HEK293 (cell line): ENCODE results near the gene GRK2.

Experiments
- CTCF ChIA-PET: fragments of 350-600 bp; formaldehyde crosslinking; extraction: SDS; loops from one replicate; lab custom pipeline; 2021; ENCODE audit warnings: antibody characterized with exemption; lab: Yijun Ruan, JAX
- POLR2A ChIA-PET: fragments of 300-600 bp; formaldehyde crosslinking; extraction: SDS; loops from one replicate; lab custom pipeline; 2020; ENCODE audit warnings: antibody characterized with exemption, inconsistent platforms; lab: Yijun Ruan, JAX
- H3K27ac ChIP-seq: fragments of 200-500 bp; sonication (Bioruptor generic); 2 replicates; pipeline ENCODE4 v1.5.1; 2014; ENCODE audit warnings: low read depth, low read length, control low read depth, inconsistent platforms; ENCODE audit errors: extremely low read depth
- H3K36me3 ChIP-seq, 2 experiments: fragments of 200-500 bp in 1 of 2; sonication (Bioruptor generic) in 1 of 2; 1 replicate in 1 of 2; 2 replicates in 1 of 2; pipeline ENCODE4 v1.5.1; 2014 to 2017; ENCODE audit warnings: inconsistent platforms in 2 of 2, low read length in 2 of 2; ENCODE audit not compliant: control insufficient read depth in 2 of 2, insufficient read depth in 1 of 2
- H3K4me1 ChIP-seq: fragments of 200-500 bp; sonication (Bioruptor generic); 2 replicates; pipeline ENCODE4 v1.5.1; 2014; ENCODE audit warnings: mild to moderate bottlenecking, low read length, inconsistent platforms; ENCODE audit not compliant: control insufficient read depth, insufficient read depth
- H3K4me3 ChIP-seq: 2 replicates; pipeline ENCODE4 v1.5.1; 2011; ENCODE audit warnings: low read depth, mild to moderate bottlenecking, control low read depth, low read length, moderate library complexity
- H3K9me3 ChIP-seq: fragments of 200-500 bp; sonication (Bioruptor generic); 2 replicates; pipeline ENCODE4 v1.5.1; 2014; ENCODE audit warnings: low read depth, low read length, inconsistent platforms; ENCODE audit not compliant: control insufficient read depth, insufficient read depth
- BCL11B ChIP-seq: fragments of 450-650 bp; formaldehyde crosslinking; IDR thresholded peaks from 2 replicates; pipeline ENCODE4 v1.5.1; 2016; ENCODE audit warnings: low read depth, missing biosample characterization, missing genetic modification characterization
- GFI1B ChIP-seq: fragments of 450-650 bp; formaldehyde crosslinking; IDR thresholded peaks from 2 replicates; pipeline ENCODE4 v1.5.1; 2016; ENCODE audit warnings: missing biosample characterization, missing genetic modification characterization
- SALL2 ChIP-seq: fragments of 450-650 bp; formaldehyde crosslinking; IDR thresholded peaks from 2 replicates; pipeline ENCODE4 v1.5.0; 2017; ENCODE audit warnings: missing biosample characterization, mild to moderate bottlenecking, missing genetic modification characterization, borderline replicate concordance
- SCRT2 ChIP-seq: fragments of 450-650 bp; formaldehyde crosslinking; IDR thresholded peaks from 2 replicates; pipeline ENCODE4 v1.5.1; 2016; ENCODE audit warnings: missing biosample characterization, missing genetic modification characterization
- TCF7L2 ChIP-seq: IDR thresholded peaks from 2 replicates; pipeline ENCODE4 v1.6.1; 2011; ENCODE audit warnings: low read depth, mild to moderate bottlenecking, inconsistent platforms, low read length, moderate library complexity, borderline replicate concordance
- ZBTB17 ChIP-seq: fragments of 450-650 bp; formaldehyde crosslinking; IDR thresholded peaks from 2 replicates; pipeline ENCODE4 v1.5.1; 2016; ENCODE audit warnings: missing biosample characterization, missing genetic modification characterization
- ZFHX2 ChIP-seq: fragments of 450-650 bp; formaldehyde crosslinking; conservative IDR thresholded peaks from 2 replicates; pipeline ENCODE4 v1.5.1; 2016; ENCODE audit warnings: missing biosample characterization, missing genetic modification characterization
- ZNF16 ChIP-seq: fragments of 450-650 bp; formaldehyde crosslinking; IDR thresholded peaks from 2 replicates; pipeline ENCODE4 v1.5.1; 2016; ENCODE audit warnings: low read depth, missing biosample characterization, missing genetic modification characterization
- ZNF292 ChIP-seq: fragments of 450-650 bp; formaldehyde crosslinking; IDR thresholded peaks from 2 replicates; pipeline ENCODE4 v1.5.1; 2016; ENCODE audit warnings: low read depth, missing biosample characterization, missing genetic modification characterization, borderline replicate concordance
- ZNF548 ChIP-seq: fragments of 450-650 bp; formaldehyde crosslinking; IDR thresholded peaks from 2 replicates; pipeline ENCODE4 v1.5.1; 2016; ENCODE audit warnings: missing biosample characterization, missing genetic modification characterization
- ZNF561 ChIP-seq: fragments of 450-650 bp; IDR thresholded peaks from 2 replicates; pipeline ENCODE4 v1.5.1; 2018; ENCODE audit warnings: missing biosample characterization, missing genetic modification characterization, borderline replicate concordance
- ZSCAN30 ChIP-seq: fragments of 450-650 bp; IDR thresholded peaks from 2 replicates; pipeline ENCODE4 v1.5.1; 2018; ENCODE audit warnings: missing biosample characterization, mild to moderate bottlenecking, missing genetic modification characterization, moderate library complexity
- TF ChIP-seq, protein P1 (sequence below): fragments of 450-650 bp; formaldehyde crosslinking; IDR thresholded peaks from 2 replicates; pipeline ENCODE4 v1.5.1; 2016; ENCODE audit warnings: missing biosample characterization, missing genetic modification characterization
- TF ChIP-seq, protein P2 (sequence below): fragments of 450-650 bp; IDR thresholded peaks from 2 replicates; pipeline ENCODE4 v1.5.1; 2018; ENCODE audit warnings: missing biosample characterization, missing genetic modification characterization
- TF ChIP-seq, protein P3 (sequence below): fragments of 450-650 bp; formaldehyde crosslinking; IDR thresholded peaks from 2 replicates; pipeline ENCODE4 v1.5.1; 2016; ENCODE audit warnings: missing biosample characterization, missing genetic modification characterization

Gene GRK2

DNA sequence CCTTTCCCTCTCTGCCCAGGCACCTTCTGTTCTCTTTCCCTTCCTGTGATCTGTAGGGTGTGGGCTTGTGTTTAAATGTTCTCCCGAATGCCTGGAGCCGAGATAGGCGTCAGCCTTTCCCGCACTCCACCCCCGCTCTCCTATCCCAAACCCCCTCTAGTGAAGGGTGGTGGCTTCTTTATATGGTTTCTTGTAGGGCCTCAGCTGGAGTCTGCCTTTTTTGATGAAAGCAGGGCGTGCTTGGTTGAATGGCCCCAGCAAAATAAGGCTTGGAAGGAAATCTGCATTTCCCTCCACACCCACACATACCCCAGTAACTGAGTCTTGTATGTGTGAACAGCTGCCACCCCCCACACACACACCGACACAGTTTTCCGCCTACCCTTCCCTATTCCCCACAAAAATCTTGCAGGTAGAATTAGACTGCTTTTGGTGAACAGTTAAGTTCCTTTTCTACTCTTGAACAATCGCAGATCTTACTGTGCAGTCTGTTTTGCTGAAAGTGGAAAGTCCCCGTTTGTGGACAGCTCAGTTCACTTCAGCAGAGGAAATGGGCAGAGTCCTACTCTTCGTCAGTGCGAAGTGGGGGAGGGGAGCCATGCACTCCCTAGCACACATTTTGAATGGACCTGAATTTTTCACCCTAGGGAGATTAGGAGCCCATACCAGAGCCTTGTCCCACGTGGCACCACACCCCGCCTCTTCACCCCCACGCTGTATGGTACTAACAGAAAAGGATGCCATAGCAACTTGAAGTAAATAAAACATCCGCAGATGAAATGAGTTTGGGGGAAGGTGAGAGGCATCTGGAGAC is 25.5 kb upstream of the GRK2 start (continued):
- TF ChIP-seq, protein P1, sequence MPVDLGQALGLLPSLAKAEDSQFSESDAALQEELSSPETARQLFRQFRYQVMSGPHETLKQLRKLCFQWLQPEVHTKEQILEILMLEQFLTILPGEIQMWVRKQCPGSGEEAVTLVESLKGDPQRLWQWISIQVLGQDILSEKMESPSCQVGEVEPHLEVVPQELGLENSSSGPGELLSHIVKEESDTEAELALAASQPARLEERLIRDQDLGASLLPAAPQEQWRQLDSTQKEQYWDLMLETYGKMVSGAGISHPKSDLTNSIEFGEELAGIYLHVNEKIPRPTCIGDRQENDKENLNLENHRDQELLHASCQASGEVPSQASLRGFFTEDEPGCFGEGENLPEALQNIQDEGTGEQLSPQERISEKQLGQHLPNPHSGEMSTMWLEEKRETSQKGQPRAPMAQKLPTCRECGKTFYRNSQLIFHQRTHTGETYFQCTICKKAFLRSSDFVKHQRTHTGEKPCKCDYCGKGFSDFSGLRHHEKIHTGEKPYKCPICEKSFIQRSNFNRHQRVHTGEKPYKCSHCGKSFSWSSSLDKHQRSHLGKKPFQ (tag by site-specific recombination) = 0 out of 2 replicates have a peak, but pooled peaks have one; percentile 19
- no peak for TF ChIP-seq ZSCAN30 (tag by site-specific recombination)
- TF ChIP-seq ZFHX2 (tag by site-specific recombination) = peak; percentile 96
- TF ChIP-seq, protein P2, sequence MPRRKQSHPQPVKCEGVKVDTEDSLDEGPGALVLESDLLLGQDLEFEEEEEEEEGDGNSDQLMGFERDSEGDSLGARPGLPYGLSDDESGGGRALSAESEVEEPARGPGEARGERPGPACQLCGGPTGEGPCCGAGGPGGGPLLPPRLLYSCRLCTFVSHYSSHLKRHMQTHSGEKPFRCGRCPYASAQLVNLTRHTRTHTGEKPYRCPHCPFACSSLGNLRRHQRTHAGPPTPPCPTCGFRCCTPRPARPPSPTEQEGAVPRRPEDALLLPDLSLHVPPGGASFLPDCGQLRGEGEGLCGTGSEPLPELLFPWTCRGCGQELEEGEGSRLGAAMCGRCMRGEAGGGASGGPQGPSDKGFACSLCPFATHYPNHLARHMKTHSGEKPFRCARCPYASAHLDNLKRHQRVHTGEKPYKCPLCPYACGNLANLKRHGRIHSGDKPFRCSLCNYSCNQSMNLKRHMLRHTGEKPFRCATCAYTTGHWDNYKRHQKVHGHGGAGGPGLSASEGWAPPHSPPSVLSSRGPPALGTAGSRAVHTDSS (tag by site-specific recombination) = peak; percentile 45; the same call in 1 of the 2 replicates

DNA sequence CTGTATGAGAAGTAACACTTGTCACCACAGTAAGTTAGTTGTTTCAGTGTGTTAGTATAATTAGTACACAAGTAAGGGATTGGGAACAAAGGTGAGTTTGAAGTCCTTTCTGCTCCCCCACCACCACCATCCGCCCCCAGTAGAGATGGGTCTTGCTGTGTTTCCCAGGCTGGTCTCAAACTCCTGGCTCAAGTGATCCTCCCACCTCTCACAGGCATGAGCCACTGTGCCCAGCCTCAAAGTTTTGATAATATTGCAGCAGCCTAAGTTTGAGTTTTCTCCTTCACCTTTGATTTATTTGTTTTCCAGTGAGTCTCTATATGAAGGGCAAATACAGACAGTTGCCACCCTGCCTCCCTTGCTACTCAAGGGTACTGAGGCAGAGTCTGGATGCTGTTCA is 23.7 kb upstream of the GRK2 start:
- no peaks in the 10 kb centered on the region for H3K9me3 ChIP-seq
- ChIA-PET POLR2A (no interaction called here), CTCF (interaction anchor here (0.6 to 1.2 kb wide), 5 partner anchors 12 to 170 kb away, joined by 3 to 4 read pairs (median 3); no protein-coding TSS in a partner anchor)
- peaks cover 5% of the 10 kb centered on the region; the same call in 1 of the 2 replicates for H3K4me1 ChIP-seq
- TF ChIP-seq ZBTB17 (no peak), SCRT2 (tag by site-specific recombination) (0 out of 2 replicates have a peak, but pooled peaks have one; percentile 21)
- H3K27ac ChIP-seq = no peak overlapping the region
- no peak overlapping the region for H3K4me3 ChIP-seq
- H3K36me3 ChIP-seq = peaks cover 4 to 50% of the 10 kb centered on the region in 2 experiments; a peak in 2 of 3 replicates

DNA sequence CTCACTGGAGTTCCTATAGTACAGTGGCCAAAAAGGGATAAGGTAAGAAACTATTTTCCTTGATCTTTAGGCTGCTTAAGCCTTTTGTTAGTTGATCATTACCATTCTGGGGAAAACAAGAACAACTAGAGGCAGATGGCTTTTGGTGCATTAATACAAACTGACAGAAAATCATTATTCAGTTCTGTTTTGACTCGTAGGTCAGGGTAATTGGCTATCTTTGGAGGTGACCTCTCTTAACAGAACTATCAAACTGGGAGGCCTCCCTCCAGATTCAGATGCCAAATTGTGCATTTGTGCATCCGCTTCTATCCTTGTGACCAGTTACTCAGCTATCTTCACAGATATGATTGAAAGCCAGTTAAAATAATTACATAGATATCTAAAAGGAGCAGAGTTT is 23.2 kb upstream of the GRK2 start:
- Histone ChIP-seq H3K4me1 (peaks cover 5% of the 10 kb centered on the region; the same call in 1 of the 2 replicates), H3K36me3 (peaks cover 4 to 55% of the 10 kb centered on the region in 2 experiments; a peak in 2 of 3 replicates), H3K27ac (no peak overlapping the region), H3K9me3 (no peaks in the 10 kb centered on the region), H3K4me3 (no peak overlapping the region)
- ChIA-PET CTCF (interaction anchor here (0.6 to 1.2 kb wide), 5 partner anchors 11 to 171 kb away, joined by 3 to 4 read pairs (median 3); no protein-coding TSS in a partner anchor), POLR2A (no interaction called here)
- TF ChIP-seq ZNF548 (tag by site-specific recombination) = no peak
- TF ChIP-seq TCF7L2 = no peak
- no peak for TF ChIP-seq ZNF16 (tag by site-specific recombination)
- TF ChIP-seq ZNF292 (tag by site-specific recombination) = no peak
- TF ChIP-seq GFI1B (tag by site-specific recombination) = no peak
- TF ChIP-seq, protein P3, sequence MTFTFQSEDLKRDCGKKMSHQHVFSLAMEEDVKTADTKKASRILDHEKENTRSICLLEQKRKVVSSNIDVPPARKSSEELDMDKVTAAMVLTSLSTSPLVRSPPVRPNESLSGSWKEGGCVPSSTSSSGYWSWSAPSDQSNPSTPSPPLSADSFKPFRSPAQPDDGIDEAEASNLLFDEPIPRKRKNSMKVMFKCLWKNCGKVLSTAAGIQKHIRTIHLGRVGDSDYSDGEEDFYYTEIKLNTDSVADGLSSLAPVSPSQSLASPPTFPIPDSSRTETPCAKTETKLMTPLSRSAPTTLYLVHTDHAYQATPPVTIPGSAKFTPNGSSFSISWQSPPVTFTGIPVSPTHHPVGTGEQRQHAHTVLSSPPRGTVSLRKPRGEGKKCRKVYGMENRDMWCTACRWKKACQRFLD (tag by site-specific recombination) = no peak
- no peak for TF ChIP-seq ZNF561 (tag by site-specific recombination)
- TF ChIP-seq BCL11B (tag by site-specific recombination) = no peak
- TF ChIP-seq SALL2 (tag by site-specific recombination) = no peak
